Measurements from ENCODE around the gene ACR.

Gene ACR

GRCh38 chr22:50703726-50704509 lies 34.1 kb upstream of the ACR start:
- TF ChIP-seq CTCF (IDR thresholded peaks at IDR 0.05; ENCODE audit: low read depth, low read length): no peak
- H3K4me3 ChIP-seq (ENCODE audit: low read depth, low read length): no peak overlapping the region

GRCh38 chr22:50704510-50705218 lies 33.3 kb upstream of the ACR start:
- no peak for TF ChIP-seq CTCF (IDR thresholded peaks at IDR 0.05; ENCODE audit: low read depth, low read length)
- H3K4me3 ChIP-seq (ENCODE audit: low read depth, low read length): no peak overlapping the region

GRCh38 chr22:50705219-50705691 lies 32.7 kb upstream of the ACR start:
- no peak overlapping the region for H3K4me3 ChIP-seq (ENCODE audit: low read depth, low read length)
- no peak for TF ChIP-seq CTCF (IDR thresholded peaks at IDR 0.05; ENCODE audit: low read depth, low read length)

GRCh38 chr22:50705851-50706351 lies 32.1 kb upstream of the ACR start:
- no peak for TF ChIP-seq CTCF (IDR thresholded peaks at IDR 0.05; ENCODE audit: low read depth, low read length)
- H3K4me3 ChIP-seq (ENCODE audit: low read depth, low read length): no peak overlapping the region

GRCh38 chr22:50706481-50707125 lies 31.4 kb upstream of the ACR start:
- no peak for TF ChIP-seq CTCF (IDR thresholded peaks at IDR 0.05; ENCODE audit: low read depth, low read length)
- no peak overlapping the region for H3K4me3 ChIP-seq (ENCODE audit: low read depth, low read length)

- TF ChIP-seq CTCF (IDR thresholded peaks at IDR 0.05; ENCODE audit: low read depth, low read length): no peak
- no peak overlapping the region for H3K4me3 ChIP-seq (ENCODE audit: low read depth, low read length)
Observed at GRCh38 chr22:50708474-50708873, 29.5 kb upstream of the ACR start.
